Panc1 (cell line): ENCODE measurements around the gene LPP. TPM values are rescaled to one million over a fixed set of nuclear protein-coding genes. Genes with fewer than 3 reads are reported as not detected.

ENCODE experiments used
- ATAC-seq: fragments of 200-7000 bp; cut with Tn5 transposase; 2 replicates; pipeline ENCODE4 v1.9.1; 2020; ENCODE audit warnings: mild to moderate bottlenecking, moderate library complexity
- BruUV-seq: library from RNA; stranded (reverse); fragments of 400-500 nt; replicated peaks from 2 replicates; lab custom pipeline; 2021; lab: Mats Ljungman, UMichigan
- CTCF ChIA-PET: fragments of 300-600 bp; sonication (Branson Sonifier 250); formaldehyde crosslinking; loops from one replicate; lab custom pipeline; 2022; ENCODE audit warnings: antibody characterized with exemption; lab: Charles Lee
- POLR2A ChIA-PET: fragments of 300-600 bp; sonication (Branson Sonifier 250); formaldehyde crosslinking; loops from one replicate; lab custom pipeline; 2022; ENCODE audit warnings: antibody characterized with exemption; lab: Charles Lee
- DNase-seq: peaks from one replicate; pipeline ENCODE4 v3.0.0-alpha.2; 2010; ENCODE audit warnings: low read depth, low spot score
- H3K27ac ChIP-seq: 2 replicates; pipeline ENCODE4 v1.5.1; 2011; ENCODE audit warnings: mild to moderate bottlenecking, low read length, inconsistent platforms
- H3K27me3 ChIP-seq: fragments of 200-500 bp; sonication (Bioruptor generic); 2 replicates; pipeline ENCODE4 v1.6.0; 2014; ENCODE audit warnings: low read length, inconsistent platforms; ENCODE audit not compliant: control insufficient read depth, insufficient read depth
- H3K36me3 ChIP-seq: fragments of 200-500 bp; sonication (Bioruptor generic); 2 replicates; pipeline ENCODE4 v1.5.1; 2014; ENCODE audit warnings: inconsistent platforms, mild to moderate bottlenecking, low read length, moderate library complexity; ENCODE audit not compliant: control insufficient read depth, insufficient read depth
- H3K4me1 ChIP-seq: 2 replicates; pipeline ENCODE4 v1.5.1; 2011; ENCODE audit warnings: inconsistent platforms, mild to moderate bottlenecking, low read length, moderate library complexity; ENCODE audit not compliant: control insufficient read depth, insufficient read depth
- H3K4me3 ChIP-seq, 2 experiments: 2 replicates each; pipeline ENCODE4 v1.5.1; 2011 to 2012; ENCODE audit warnings: low read depth in 2 of 2, low read length in 2 of 2, mild to moderate bottlenecking in 2 of 2, inconsistent platforms in 1 of 2, moderate library complexity in 1 of 2
- H3K9me3 ChIP-seq: fragments of 200-500 bp; sonication (Bioruptor generic); 2 replicates; pipeline ENCODE4 v1.5.1; 2014; ENCODE audit warnings: low read depth, mild to moderate bottlenecking, inconsistent platforms, low read length, moderate library complexity; ENCODE audit not compliant: control insufficient read depth, insufficient read depth
- POLR2AphosphoS5 ChIP-seq: IDR thresholded peaks from 2 replicates; pipeline ENCODE4 v1.6.1; 2012; ENCODE audit warnings: mild to moderate bottlenecking, low read depth, low read length, moderate library complexity
- REST ChIP-seq, 2 experiments: IDR thresholded peaks; 2 replicates each; pipeline ENCODE4 v1.6.1; 2011 to 2012; ENCODE audit warnings: low read depth in 2 of 2, control low read depth in 1 of 2, low read length in 1 of 2, mild to moderate bottlenecking in 1 of 2, moderate library complexity in 1 of 2; ENCODE audit not compliant: insufficient read depth in 1 of 2
- SIN3A ChIP-seq: IDR thresholded peaks from 2 replicates; pipeline ENCODE4 v1.6.1; 2012; ENCODE audit warnings: low read depth, mild to moderate bottlenecking, low read length, moderate library complexity, borderline replicate concordance; ENCODE audit not compliant: insufficient read depth
- TCF7L2 ChIP-seq: IDR thresholded peaks from 2 replicates; pipeline ENCODE4 v1.6.1; 2011; ENCODE audit warnings: mild to moderate bottlenecking, low read depth, low read length, inconsistent platforms
- in situ Hi-C: cut with HindIII; loops from 2 replicates; pipeline ENCODE4 v1.10.0; 2016; ENCODE audit warnings: low sequenced_read_pairs, low pct_unique_long_range_greater_than_20kb
- intact Hi-C: fragments of 100-400 bp; cut with micrococcal nuclease; formaldehyde crosslinking; loops from one replicate; pipeline ENCODE4 v1.10.0; 2022; ENCODE audit not compliant: unreplicated experiment
- total RNA-seq: library from RNA; stranded (reverse); gene quantifications from one replicate; pipeline ENCODE4 v1.2.1, GENCODE V29; 2021; ENCODE audit not compliant: unreplicated experiment
- TF ChIP-seq, protein P1 (sequence below): fragments of 450-650 bp; IDR thresholded peaks from 2 replicates; pipeline ENCODE4 v1.5.1; 2017; ENCODE audit warnings: mild to moderate bottlenecking

Gene LPP
- total RNA-seq, 1 experiment from 2014 or later, result 90.0 TPM

DNA sequence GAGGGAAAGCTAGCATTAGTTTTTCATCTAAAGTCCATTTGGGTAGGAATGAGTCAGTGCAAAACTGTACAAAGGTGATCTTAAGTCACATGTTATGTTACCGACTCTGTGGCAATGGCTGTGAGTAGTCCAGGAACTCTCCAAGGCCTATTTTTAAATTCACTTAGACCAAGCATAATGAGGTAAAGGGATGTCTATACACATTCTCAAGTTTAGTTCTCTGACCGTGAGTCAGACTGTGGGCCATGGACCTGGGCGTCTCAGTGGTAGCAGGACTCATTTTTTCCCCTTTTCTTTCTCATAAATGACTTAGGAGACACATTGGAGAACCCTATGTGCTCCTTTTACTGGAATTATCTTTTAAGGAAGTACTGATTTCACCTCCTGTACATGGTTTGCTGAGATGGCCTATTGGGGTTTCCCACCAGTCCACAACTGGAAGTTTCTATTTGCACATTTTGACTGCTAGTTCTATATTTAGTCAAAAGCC is 529.1 kb downstream of the LPP start:
- H3K27ac ChIP-seq, result no peak overlapping the region
- TF ChIP-seq, protein P1, sequence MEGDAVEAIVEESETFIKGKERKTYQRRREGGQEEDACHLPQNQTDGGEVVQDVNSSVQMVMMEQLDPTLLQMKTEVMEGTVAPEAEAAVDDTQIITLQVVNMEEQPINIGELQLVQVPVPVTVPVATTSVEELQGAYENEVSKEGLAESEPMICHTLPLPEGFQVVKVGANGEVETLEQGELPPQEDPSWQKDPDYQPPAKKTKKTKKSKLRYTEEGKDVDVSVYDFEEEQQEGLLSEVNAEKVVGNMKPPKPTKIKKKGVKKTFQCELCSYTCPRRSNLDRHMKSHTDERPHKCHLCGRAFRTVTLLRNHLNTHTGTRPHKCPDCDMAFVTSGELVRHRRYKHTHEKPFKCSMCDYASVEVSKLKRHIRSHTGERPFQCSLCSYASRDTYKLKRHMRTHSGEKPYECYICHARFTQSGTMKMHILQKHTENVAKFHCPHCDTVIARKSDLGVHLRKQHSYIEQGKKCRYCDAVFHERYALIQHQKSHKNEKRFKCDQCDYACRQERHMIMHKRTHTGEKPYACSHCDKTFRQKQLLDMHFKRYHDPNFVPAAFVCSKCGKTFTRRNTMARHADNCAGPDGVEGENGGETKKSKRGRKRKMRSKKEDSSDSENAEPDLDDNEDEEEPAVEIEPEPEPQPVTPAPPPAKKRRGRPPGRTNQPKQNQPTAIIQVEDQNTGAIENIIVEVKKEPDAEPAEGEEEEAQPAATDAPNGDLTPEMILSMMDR, result no peak
- TF ChIP-seq TCF7L2 (no peak), REST (IDR thresholded peaks at IDR 0.05; ENCODE audit: insufficient read depth in 1 of 2, low read depth in 2 of 2, low read length in 1 of 2) (no peak), SIN3A (no peak), POLR2AphosphoS5 (no peak)
- in situ Hi-C loops, result no loop called here

DNA sequence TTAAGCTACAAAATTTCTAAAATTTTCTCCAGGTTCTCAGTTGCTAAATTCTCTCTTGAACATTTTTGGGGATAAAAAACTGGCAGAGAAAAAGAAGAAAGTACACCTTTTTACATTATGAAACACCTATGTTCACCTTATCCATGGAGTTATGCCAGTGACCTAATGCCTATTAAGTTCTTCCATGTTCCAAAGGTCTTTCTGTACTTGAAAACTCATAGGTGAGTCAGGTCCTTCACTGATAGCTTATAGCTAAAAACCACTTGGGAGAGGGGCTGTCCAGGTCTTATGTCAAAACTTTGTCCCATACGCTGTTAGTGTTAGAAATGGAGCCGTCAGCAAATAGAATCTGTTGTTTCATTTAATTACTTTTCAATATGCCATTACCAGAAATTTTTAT is 530.3 kb downstream of the LPP start:
- ATAC-seq, result no peak
- H3K27me3 ChIP-seq, result no peaks in the 10 kb centered on the region
- no TSS peak for BruUV-seq
- no peaks in the 10 kb centered on the region for H3K4me1 ChIP-seq
- intact Hi-C loops (no loop called here), in situ Hi-C loops (no loop called here)
- no peak for TF ChIP-seq SIN3A
- no peak for TF ChIP-seq TCF7L2
- no peak for TF ChIP-seq REST (IDR thresholded peaks at IDR 0.05; ENCODE audit: insufficient read depth in 1 of 2, low read depth in 2 of 2, low read length in 1 of 2)
- TF ChIP-seq, protein P1, result no peak
- TF ChIP-seq POLR2AphosphoS5, result no peak
- H3K4me3 ChIP-seq, result no peak overlapping the region
- H3K27ac ChIP-seq, result no peak overlapping the region
- CTCF ChIA-PET, result no interaction called here
- no peaks in the 10 kb centered on the region for H3K9me3 ChIP-seq
- POLR2A ChIA-PET, result interaction anchor here (0.6 kb wide), 1 partner anchor 12 kb away, joined by 3 read pairs; no protein-coding TSS in a partner anchor
- H3K36me3 ChIP-seq, result no peaks in the 10 kb centered on the region
- DNase-seq, result no peak

More for the DNA sequence above, 529.1 kb downstream of the LPP start:
- intact Hi-C loops, result no loop called here
- no peak for ATAC-seq
- peak; percentile 43 for DNase-seq
- ChIA-PET CTCF (no interaction called here), POLR2A (no interaction called here)
- H3K4me1 ChIP-seq, result no peaks in the 10 kb centered on the region
- H3K27me3 ChIP-seq, result no peaks in the 10 kb centered on the region
- H3K9me3 ChIP-seq, result no peaks in the 10 kb centered on the region
- no peaks in the 10 kb centered on the region for H3K36me3 ChIP-seq
- no peak overlapping the region for H3K4me3 ChIP-seq
- BruUV-seq, result no TSS peak
